Measurements from ENCODE around the gene EXD3.

EXD3 gene

DNA sequence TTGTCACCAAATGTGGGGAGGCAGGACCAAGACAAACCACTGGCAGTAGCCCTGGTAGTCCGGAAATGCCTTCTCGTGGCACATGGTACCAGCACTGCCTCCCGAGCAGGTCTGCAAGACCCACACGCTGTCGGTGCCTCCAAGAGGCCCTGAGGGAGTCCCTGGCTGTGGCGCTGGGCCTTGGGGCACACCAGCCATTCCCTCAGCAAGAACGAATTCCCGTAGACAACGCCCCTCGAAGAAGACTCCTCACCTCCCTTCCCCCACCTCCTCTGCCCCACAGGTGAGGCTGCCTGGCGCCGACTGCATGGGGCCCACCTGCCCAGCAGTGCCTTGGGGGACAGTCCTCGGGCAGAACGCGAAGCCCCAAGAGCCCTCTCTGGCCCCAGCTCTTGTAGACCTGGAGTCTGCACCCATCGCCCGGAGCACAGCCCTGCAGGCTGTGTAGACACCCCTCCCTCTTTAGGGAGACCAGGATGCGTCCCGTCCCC, 56.0 kb downstream of the EXD3 start:
- DNase-seq (ENCODE audit: low read depth in 1 of 2, low spot score in 1 of 2): no peak
- Histone ChIP-seq H3K4me3 (replicated peaks; ENCODE audit: insufficient read depth, low read length) (no peak overlapping the region), H3K27ac (replicated peaks) (no peak overlapping the region), H3K27me3 (ENCODE audit: insufficient read depth, poor library complexity, severe bottlenecking) (no peaks in the 10 kb centered on the region)
- TF ChIP-seq, protein P1, sequence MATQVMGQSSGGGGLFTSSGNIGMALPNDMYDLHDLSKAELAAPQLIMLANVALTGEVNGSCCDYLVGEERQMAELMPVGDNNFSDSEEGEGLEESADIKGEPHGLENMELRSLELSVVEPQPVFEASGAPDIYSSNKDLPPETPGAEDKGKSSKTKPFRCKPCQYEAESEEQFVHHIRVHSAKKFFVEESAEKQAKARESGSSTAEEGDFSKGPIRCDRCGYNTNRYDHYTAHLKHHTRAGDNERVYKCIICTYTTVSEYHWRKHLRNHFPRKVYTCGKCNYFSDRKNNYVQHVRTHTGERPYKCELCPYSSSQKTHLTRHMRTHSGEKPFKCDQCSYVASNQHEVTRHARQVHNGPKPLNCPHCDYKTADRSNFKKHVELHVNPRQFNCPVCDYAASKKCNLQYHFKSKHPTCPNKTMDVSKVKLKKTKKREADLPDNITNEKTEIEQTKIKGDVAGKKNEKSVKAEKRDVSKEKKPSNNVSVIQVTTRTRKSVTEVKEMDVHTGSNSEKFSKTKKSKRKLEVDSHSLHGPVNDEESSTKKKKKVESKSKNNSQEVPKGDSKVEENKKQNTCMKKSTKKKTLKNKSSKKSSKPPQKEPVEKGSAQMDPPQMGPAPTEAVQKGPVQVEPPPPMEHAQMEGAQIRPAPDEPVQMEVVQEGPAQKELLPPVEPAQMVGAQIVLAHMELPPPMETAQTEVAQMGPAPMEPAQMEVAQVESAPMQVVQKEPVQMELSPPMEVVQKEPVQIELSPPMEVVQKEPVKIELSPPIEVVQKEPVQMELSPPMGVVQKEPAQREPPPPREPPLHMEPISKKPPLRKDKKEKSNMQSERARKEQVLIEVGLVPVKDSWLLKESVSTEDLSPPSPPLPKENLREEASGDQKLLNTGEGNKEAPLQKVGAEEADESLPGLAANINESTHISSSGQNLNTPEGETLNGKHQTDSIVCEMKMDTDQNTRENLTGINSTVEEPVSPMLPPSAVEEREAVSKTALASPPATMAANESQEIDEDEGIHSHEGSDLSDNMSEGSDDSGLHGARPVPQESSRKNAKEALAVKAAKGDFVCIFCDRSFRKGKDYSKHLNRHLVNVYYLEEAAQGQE (IDR thresholded peaks at IDR 0.05; ENCODE audit: insufficient replicate concordance, low read depth): no peak
- TF ChIP-seq, protein P2, sequence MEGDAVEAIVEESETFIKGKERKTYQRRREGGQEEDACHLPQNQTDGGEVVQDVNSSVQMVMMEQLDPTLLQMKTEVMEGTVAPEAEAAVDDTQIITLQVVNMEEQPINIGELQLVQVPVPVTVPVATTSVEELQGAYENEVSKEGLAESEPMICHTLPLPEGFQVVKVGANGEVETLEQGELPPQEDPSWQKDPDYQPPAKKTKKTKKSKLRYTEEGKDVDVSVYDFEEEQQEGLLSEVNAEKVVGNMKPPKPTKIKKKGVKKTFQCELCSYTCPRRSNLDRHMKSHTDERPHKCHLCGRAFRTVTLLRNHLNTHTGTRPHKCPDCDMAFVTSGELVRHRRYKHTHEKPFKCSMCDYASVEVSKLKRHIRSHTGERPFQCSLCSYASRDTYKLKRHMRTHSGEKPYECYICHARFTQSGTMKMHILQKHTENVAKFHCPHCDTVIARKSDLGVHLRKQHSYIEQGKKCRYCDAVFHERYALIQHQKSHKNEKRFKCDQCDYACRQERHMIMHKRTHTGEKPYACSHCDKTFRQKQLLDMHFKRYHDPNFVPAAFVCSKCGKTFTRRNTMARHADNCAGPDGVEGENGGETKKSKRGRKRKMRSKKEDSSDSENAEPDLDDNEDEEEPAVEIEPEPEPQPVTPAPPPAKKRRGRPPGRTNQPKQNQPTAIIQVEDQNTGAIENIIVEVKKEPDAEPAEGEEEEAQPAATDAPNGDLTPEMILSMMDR (IDR thresholded peaks at IDR 0.05; ENCODE audit: insufficient read depth, low read length): no peak
- TF ChIP-seq SPI1 (IDR thresholded peaks at IDR 0.05; ENCODE audit: borderline replicate concordance, low read depth) (no peak), GABPA (IDR thresholded peaks at IDR 0.05; ENCODE audit: low read depth) (no peak), POLR2AphosphoS5 (IDR thresholded peaks at IDR 0.05; ENCODE audit: low read depth) (no peak)

DNA sequence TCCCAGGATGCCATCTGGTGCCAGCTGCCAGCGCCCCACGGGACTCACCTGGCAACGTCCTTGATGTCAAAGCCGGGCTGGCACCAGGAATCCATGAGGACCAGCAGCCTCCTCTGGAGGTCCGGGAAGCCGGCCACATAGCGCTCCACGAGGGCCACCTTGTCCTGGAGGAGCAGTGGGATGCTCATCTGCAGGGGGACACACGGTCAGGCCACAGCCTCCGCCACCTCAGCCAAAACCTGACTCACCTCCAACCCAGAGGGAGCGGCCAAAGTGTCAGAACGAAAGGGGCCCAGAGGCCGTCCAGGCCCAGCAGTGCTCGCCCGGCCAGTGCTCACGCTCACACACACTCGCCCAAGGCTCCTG, 56.5 kb downstream of the EXD3 start:
- TF ChIP-seq, protein P1 (IDR thresholded peaks at IDR 0.05; ENCODE audit: insufficient replicate concordance, low read depth): no peak
- TF ChIP-seq SPI1 (IDR thresholded peaks at IDR 0.05; ENCODE audit: borderline replicate concordance, low read depth): no peak
- no peak for TF ChIP-seq GABPA (IDR thresholded peaks at IDR 0.05; ENCODE audit: low read depth)
- no peak for TF ChIP-seq POLR2AphosphoS5 (IDR thresholded peaks at IDR 0.05; ENCODE audit: low read depth)
- TF ChIP-seq, protein P2 (IDR thresholded peaks at IDR 0.05; ENCODE audit: insufficient read depth, low read length): no peak
- Histone ChIP-seq H3K4me3 (replicated peaks; ENCODE audit: insufficient read depth, low read length) (no peak overlapping the region), H3K27me3 (ENCODE audit: insufficient read depth, poor library complexity, severe bottlenecking) (no peaks in the 10 kb centered on the region), H3K27ac (replicated peaks) (no peak overlapping the region)
- no peak for DNase-seq (ENCODE audit: low read depth in 1 of 2, low spot score in 1 of 2)

DNA sequence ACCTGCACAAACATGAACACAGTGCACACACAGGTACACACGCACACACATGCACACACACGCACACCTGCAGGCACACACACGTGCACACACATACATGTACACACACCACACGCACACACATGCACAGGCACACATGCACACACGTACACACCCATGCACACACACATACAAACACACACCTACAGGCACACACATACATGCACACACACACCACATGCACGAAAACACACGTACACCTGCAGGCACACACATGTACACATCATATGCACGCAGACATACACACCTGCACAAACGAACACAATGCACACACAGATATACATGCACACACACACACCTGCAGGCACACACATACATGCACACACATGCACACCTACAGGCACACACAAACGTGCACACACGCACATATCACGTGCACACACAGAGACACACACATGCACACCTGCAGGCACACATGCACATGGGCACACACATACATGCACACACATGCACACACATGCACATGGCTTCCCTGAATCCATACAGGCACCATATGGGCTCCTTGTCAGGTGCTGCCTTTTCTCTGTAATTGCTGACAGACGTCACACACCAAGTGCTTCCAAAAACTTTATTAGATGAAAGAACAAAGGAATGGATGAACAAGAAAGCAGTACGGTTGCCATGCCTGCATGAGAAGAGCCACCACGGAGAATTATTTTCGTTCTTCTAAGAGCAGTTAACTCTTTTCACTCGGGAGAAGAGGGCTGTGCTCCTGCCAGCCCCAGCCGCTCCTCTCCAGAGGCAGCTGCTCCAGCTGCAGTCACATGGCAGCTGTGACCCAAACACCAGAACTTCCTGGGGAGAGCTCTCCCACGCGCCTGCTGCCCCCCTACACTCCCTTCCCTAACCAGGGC, 57.2 kb downstream of the EXD3 start:
- Histone ChIP-seq H3K27ac (replicated peaks) (no peak overlapping the region), H3K4me3 (replicated peaks; ENCODE audit: insufficient read depth, low read length) (no peak overlapping the region), H3K27me3 (ENCODE audit: insufficient read depth, poor library complexity, severe bottlenecking) (no peaks in the 10 kb centered on the region)
- TF ChIP-seq SPI1 (IDR thresholded peaks at IDR 0.05; ENCODE audit: borderline replicate concordance, low read depth): no peak
- TF ChIP-seq, protein P2 (IDR thresholded peaks at IDR 0.05; ENCODE audit: insufficient read depth, low read length): no peak
- no peak for TF ChIP-seq GABPA (IDR thresholded peaks at IDR 0.05; ENCODE audit: low read depth)
- TF ChIP-seq, protein P1 (IDR thresholded peaks at IDR 0.05; ENCODE audit: insufficient replicate concordance, low read depth): no peak
- TF ChIP-seq POLR2AphosphoS5 (IDR thresholded peaks at IDR 0.05; ENCODE audit: low read depth): peak; percentile 71
- no peak for DNase-seq (ENCODE audit: low read depth in 1 of 2, low spot score in 1 of 2)

Data from HL-60 (cell line).